Measurements from ENCODE around the gene TTC33. TPM values are rescaled to one million over a fixed set of nuclear protein-coding genes. Genes with fewer than 3 reads are reported as not detected.
"Not testable (repeated sequence)": the region's sequence is repeated elsewhere in the genome, so short reads cannot be mapped to it uniquely, and the experiment has no call there.

The TTC33 gene
- total RNA-seq, 1 donor from 2014 or later = 20.1 TPM

- no peak overlapping the region for H3K4me3 Mint-ChIP-seq
- no peak overlapping the region for H3K27ac Mint-ChIP-seq
- no peak for DNase-seq (ENCODE audit: low spot score in 2 of 2, unreplicated experiment in 2 of 2)
- peaks cover 43% of the 10 kb centered on the region for H3K36me3 Mint-ChIP-seq
- no peaks in the 10 kb centered on the region for H3K27me3 Mint-ChIP-seq (ENCODE audit: low read depth)
- H3K9me3 Mint-ChIP-seq = peaks cover 6% of the 10 kb centered on the region
- no peak for TF ChIP-seq CTCF (IDR thresholded peaks at IDR 0.05; ENCODE audit: unreplicated experiment)
- peaks cover 2% of the 10 kb centered on the region for H3K4me1 Mint-ChIP-seq
Measured at GRCh38 chr5:40714001-40714400, 41.8 kb downstream of the TTC33 start.

GRCh38 chr5:40710575-40710974, 45.2 kb downstream of the TTC33 start:
- H3K27me3 Mint-ChIP-seq (ENCODE audit: low read depth); H3K4me1 Mint-ChIP-seq; DNase-seq (ENCODE audit: low spot score in 2 of 2, unreplicated experiment in 2 of 2); H3K27ac Mint-ChIP-seq; H3K4me3 Mint-ChIP-seq: not testable (repeated sequence)
- Mint-ChIP-seq H3K9me3 (peaks cover 30% of the 10 kb centered on the region), H3K36me3 (peaks cover 55% of the 10 kb centered on the region)

- H3K4me1 Mint-ChIP-seq; DNase-seq (ENCODE audit: low spot score in 2 of 2, unreplicated experiment in 2 of 2); H3K4me3 Mint-ChIP-seq; H3K27ac Mint-ChIP-seq; H3K27me3 Mint-ChIP-seq (ENCODE audit: low read depth): not testable (repeated sequence)
- Mint-ChIP-seq H3K36me3 (peaks cover 83% of the 10 kb centered on the region), H3K9me3 (peaks cover 77% of the 10 kb centered on the region)
Measured at GRCh38 chr5:40705484-40705883, 50.3 kb downstream of the TTC33 start.

- peaks cover 76% of the 10 kb centered on the region for H3K36me3 Mint-ChIP-seq
- H3K4me1 Mint-ChIP-seq; H3K27me3 Mint-ChIP-seq (ENCODE audit: low read depth); DNase-seq (ENCODE audit: low spot score in 2 of 2, unreplicated experiment in 2 of 2); H3K4me3 Mint-ChIP-seq; H3K27ac Mint-ChIP-seq: not testable (repeated sequence)
- H3K9me3 Mint-ChIP-seq = peaks cover 68% of the 10 kb centered on the region
Measured at GRCh38 chr5:40702027-40702426, 53.7 kb downstream of the TTC33 start.

GRCh38 chr5:40700116-40700782, 55.5 kb downstream of the TTC33 start:
- peaks cover 66% of the 10 kb centered on the region for H3K9me3 Mint-ChIP-seq
- H3K36me3 Mint-ChIP-seq = peaks cover 75% of the 10 kb centered on the region
- DNase-seq (ENCODE audit: low spot score in 2 of 2, unreplicated experiment in 2 of 2) = no peak
- no peaks in the 10 kb centered on the region for H3K27me3 Mint-ChIP-seq (ENCODE audit: low read depth)
- H3K4me3 Mint-ChIP-seq = no peak overlapping the region
- no peaks in the 10 kb centered on the region for H3K4me1 Mint-ChIP-seq
- H3K27ac Mint-ChIP-seq = no peak overlapping the region
- no peak for TF ChIP-seq CTCF (IDR thresholded peaks at IDR 0.05; ENCODE audit: unreplicated experiment)

- TF ChIP-seq CTCF (IDR thresholded peaks at IDR 0.05; ENCODE audit: unreplicated experiment) = no peak
- peaks cover 48% of the 10 kb centered on the region for H3K36me3 Mint-ChIP-seq
- H3K4me3 Mint-ChIP-seq = no peak overlapping the region
- no peak overlapping the region for H3K27ac Mint-ChIP-seq
- no peak for DNase-seq (ENCODE audit: low spot score in 2 of 2, unreplicated experiment in 2 of 2)
- H3K4me1 Mint-ChIP-seq = peaks cover 2% of the 10 kb centered on the region
- no peaks in the 10 kb centered on the region for H3K27me3 Mint-ChIP-seq (ENCODE audit: low read depth)
- H3K9me3 Mint-ChIP-seq = peaks cover 25% of the 10 kb centered on the region
Measured at GRCh38 chr5:40694433-40694832, 61.3 kb downstream of the TTC33 start.

GRCh38 chr5:40691894-40692293, 63.9 kb downstream of the TTC33 start:
- H3K27me3 Mint-ChIP-seq (ENCODE audit: low read depth) = no peaks in the 10 kb centered on the region
- H3K27ac Mint-ChIP-seq = no peak overlapping the region
- no peak for TF ChIP-seq CTCF (IDR thresholded peaks at IDR 0.05; ENCODE audit: unreplicated experiment)
- no peak for DNase-seq (ENCODE audit: low spot score in 2 of 2, unreplicated experiment in 2 of 2)
- peaks cover 36% of the 10 kb centered on the region for H3K36me3 Mint-ChIP-seq
- H3K9me3 Mint-ChIP-seq = peaks cover 18% of the 10 kb centered on the region
- H3K4me1 Mint-ChIP-seq = peaks cover 20% of the 10 kb centered on the region
- no peak overlapping the region for H3K4me3 Mint-ChIP-seq
